Gastrocnemius medialis (tissue), 4 donors: ENCODE data around the gene NTNG2. TPM values are rescaled to one million over a fixed set of nuclear protein-coding genes. Genes with fewer than 3 reads are reported as not detected.

Experiments used
- ATAC-seq, 2 donors: fragments of 150-250 bp; one replicate each; pipeline ENCODE4 v1.9.1; 2016
- DNase-seq, 2 donors: peaks; one replicate each; pipeline ENCODE4 v3.0.0-alpha.2; 2019
- H3K27ac ChIP-seq, 4 donors: fragments of 200-600 bp; sonication (generic); 1 replicate in 1 of 4; 2 replicates in 3 of 4; pipeline ENCODE4 v1.5.1; 2016 to 2018; ENCODE audit warnings: mild to moderate bottlenecking in 2 of 4, moderate library complexity in 1 of 4
- H3K27me3 ChIP-seq, 3 donors: fragments of 200-600 bp; sonication (generic) in 2 of 3; 1 replicate in 1 of 3; 2 replicates in 2 of 3; pipeline versions ENCODE4 v1.5.1 to v1.6.0; 2016 to 2019; ENCODE audit warnings: mild to moderate bottlenecking in 1 of 3, moderate library complexity in 1 of 3
- H3K36me3 ChIP-seq, 2 donors: fragments of 200-600 bp; sonication (generic) in 1 of 2; one replicate each; pipeline ENCODE4 v1.5.1; 2017 to 2018
- H3K4me1 ChIP-seq, 2 donors: fragments of 200-600 bp; sonication (generic) in 1 of 2; one replicate each; pipeline ENCODE4 v1.5.1; 2016 to 2017; ENCODE audit warnings: mild to moderate bottlenecking in 2 of 2
- H3K4me3 ChIP-seq, 4 donors: fragments of 200-600 bp; sonication (generic) in 3 of 4; 1 replicate in 1 of 4; 2 replicates in 3 of 4; pipeline ENCODE4 v1.5.1; 2016 to 2019; ENCODE audit warnings: mild to moderate bottlenecking in 2 of 4
- H3K9me3 ChIP-seq, 3 donors: fragments of 200-600 bp; sonication (generic) in 2 of 3; 1 replicate in 1 of 3; 2 replicates in 2 of 3; pipeline ENCODE4 v1.5.1; 2016 to 2019
- CTCF ChIP-seq, 5 experiments: fragments of 450-650 bp in 3 of 5; fragments of 200-600 bp in 2 of 5; sonication (generic) in 2 of 5; IDR thresholded peaks in 4 of 5; conservative IDR thresholded peaks in 1 of 5; 1 replicate in 4 of 5; 2 replicates in 1 of 5; pipeline ENCODE4 v1.5.1; 2016 to 2019; ENCODE audit warnings: antibody characterized with exemption in 5 of 5, mild to moderate bottlenecking in 3 of 5, moderate library complexity in 3 of 5
- POLR2A ChIP-seq, 2 donors: fragments of 450-650 bp; IDR thresholded peaks; one replicate each; pipeline ENCODE4 v1.6.1; 2017; ENCODE audit warnings: antibody characterized with exemption in 2 of 2, mild to moderate bottlenecking in 2 of 2, moderate library complexity in 2 of 2
- in situ Hi-C, 4 donors: fragments of 200-750 bp; cut with MboI; loops; one replicate each; pipeline versions ENCODE4 v1.15.0 to v1.8.0; 2017; ENCODE audit warnings: low sequenced_read_pairs in 4 of 4
- intact Hi-C: fragments of 100-400 bp; cut with DNase I; formaldehyde crosslinking; loops from one replicate; pipeline ENCODE4 v1.15.1; 2023; ENCODE audit warnings: low total_unique reads
- total RNA-seq, 4 donors: library from RNA; depleted of rRNA; stranded (reverse); fragments of >200 nt; gene quantifications; one replicate each; pipeline versions ENCODE4 v1.1.0 to v1.2.3, GENCODE V29; 2016

NTNG2 gene
- total RNA-seq, 4 donors from 2014 or later: 0.15 to 0.61 (median 0.19) TPM

GRCh38 chr9:132154863-132155567 lies 6.8 kb upstream of the NTNG2 start:
- H3K9me3 ChIP-seq: no peaks in the 10 kb centered on the region
- peaks cover 2 to 4% of the 10 kb centered on the region in 2 donors for H3K4me1 ChIP-seq
- TF ChIP-seq CTCF (IDR thresholded peaks at IDR 0.05 in 4 of 5, conservative IDR thresholded peaks at IDR 0.05 in 1 of 5) (no peak), POLR2A (IDR thresholded peaks at IDR 0.05) (no peak)
- in situ Hi-C loops (no loop called here), intact Hi-C loops (no loop called here)
- H3K27ac ChIP-seq: no peak overlapping the region
- peaks cover 5 to 7% (median 7%) of the 10 kb centered on the region in 3 donors for H3K27me3 ChIP-seq
- no peak for DNase-seq
- no peaks in the 10 kb centered on the region for H3K36me3 ChIP-seq
- H3K4me3 ChIP-seq: no peak overlapping the region
- no peak for ATAC-seq

- Histone ChIP-seq H3K4me3 (no peak overlapping the region), H3K9me3 (no peaks in the 10 kb centered on the region), H3K27me3 (peaks cover 6 to 12% (median 8%) of the 10 kb centered on the region in 3 donors), H3K36me3 (no peaks in the 10 kb centered on the region), H3K27ac (no peak overlapping the region), H3K4me1 (peaks cover 0 to 2% of the 10 kb centered on the region in 2 donors)
- TF ChIP-seq CTCF (IDR thresholded peaks at IDR 0.05 in 4 of 5, conservative IDR thresholded peaks at IDR 0.05 in 1 of 5): no peak
- no peak for TF ChIP-seq POLR2A (IDR thresholded peaks at IDR 0.05)
- in situ Hi-C loops: no loop called here
- ATAC-seq: no peak
- intact Hi-C loops: no loop called here
- DNase-seq: no peak
Observed at GRCh38 chr9:132155568-132155895, 6.3 kb upstream of the NTNG2 start.

- DNase-seq (no peak), ATAC-seq (no peak)
- H3K9me3 ChIP-seq: no peaks in the 10 kb centered on the region
- H3K4me3 ChIP-seq: no peak overlapping the region
- in situ Hi-C loops: no loop called here
- peaks cover 14 to 20% (median 14%) of the 10 kb centered on the region in 3 donors for H3K27me3 ChIP-seq
- TF ChIP-seq CTCF (IDR thresholded peaks at IDR 0.05 in 4 of 5, conservative IDR thresholded peaks at IDR 0.05 in 1 of 5): no peak
- no peak for TF ChIP-seq POLR2A (IDR thresholded peaks at IDR 0.05)
- H3K4me1 ChIP-seq: no peaks in the 10 kb centered on the region
- intact Hi-C loops: no loop called here
- no peak overlapping the region for H3K27ac ChIP-seq
- no peaks in the 10 kb centered on the region for H3K36me3 ChIP-seq
Observed at GRCh38 chr9:132156262-132156661, 5.6 kb upstream of the NTNG2 start.

GRCh38 chr9:132157347-132158116 lies 4.3 kb upstream of the NTNG2 start:
- in situ Hi-C loops (no loop called here), intact Hi-C loops (no loop called here)
- DNase-seq: no peak
- TF ChIP-seq POLR2A (IDR thresholded peaks at IDR 0.05) (no peak), CTCF (IDR thresholded peaks at IDR 0.05 in 4 of 5, conservative IDR thresholded peaks at IDR 0.05 in 1 of 5) (no peak)
- H3K27ac ChIP-seq: no peak overlapping the region
- no peaks in the 10 kb centered on the region for H3K36me3 ChIP-seq
- no peak for ATAC-seq
- H3K9me3 ChIP-seq: no peaks in the 10 kb centered on the region
- H3K4me1 ChIP-seq: peaks cover 0 to under 1% of the 10 kb centered on the region in 2 donors
- no peak overlapping the region for H3K4me3 ChIP-seq
- peaks cover 18 to 23% (median 19%) of the 10 kb centered on the region in 3 donors for H3K27me3 ChIP-seq
